ENCODE measurements around the gene C12orf50.

DNA sequence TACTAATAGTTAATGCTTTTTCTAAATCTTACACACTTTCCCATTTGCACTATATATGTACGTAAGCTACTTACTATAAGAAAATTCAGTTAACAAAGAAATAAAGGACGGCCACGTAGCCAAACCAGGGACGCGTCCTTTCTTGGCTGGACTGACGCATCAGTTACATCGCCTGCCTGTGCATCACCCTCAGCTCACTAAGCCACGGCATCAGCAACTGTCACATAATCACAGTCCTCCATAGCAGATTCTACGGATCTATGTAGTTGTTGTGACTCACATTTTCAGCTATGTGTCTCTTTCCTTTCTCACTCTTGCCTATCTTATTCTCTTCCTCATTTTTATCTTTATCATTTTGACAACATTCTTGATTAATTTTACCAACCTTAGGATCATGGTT lies 38.1 kb upstream of the C12orf50 start:
- TF ChIP-seq, protein P1, sequence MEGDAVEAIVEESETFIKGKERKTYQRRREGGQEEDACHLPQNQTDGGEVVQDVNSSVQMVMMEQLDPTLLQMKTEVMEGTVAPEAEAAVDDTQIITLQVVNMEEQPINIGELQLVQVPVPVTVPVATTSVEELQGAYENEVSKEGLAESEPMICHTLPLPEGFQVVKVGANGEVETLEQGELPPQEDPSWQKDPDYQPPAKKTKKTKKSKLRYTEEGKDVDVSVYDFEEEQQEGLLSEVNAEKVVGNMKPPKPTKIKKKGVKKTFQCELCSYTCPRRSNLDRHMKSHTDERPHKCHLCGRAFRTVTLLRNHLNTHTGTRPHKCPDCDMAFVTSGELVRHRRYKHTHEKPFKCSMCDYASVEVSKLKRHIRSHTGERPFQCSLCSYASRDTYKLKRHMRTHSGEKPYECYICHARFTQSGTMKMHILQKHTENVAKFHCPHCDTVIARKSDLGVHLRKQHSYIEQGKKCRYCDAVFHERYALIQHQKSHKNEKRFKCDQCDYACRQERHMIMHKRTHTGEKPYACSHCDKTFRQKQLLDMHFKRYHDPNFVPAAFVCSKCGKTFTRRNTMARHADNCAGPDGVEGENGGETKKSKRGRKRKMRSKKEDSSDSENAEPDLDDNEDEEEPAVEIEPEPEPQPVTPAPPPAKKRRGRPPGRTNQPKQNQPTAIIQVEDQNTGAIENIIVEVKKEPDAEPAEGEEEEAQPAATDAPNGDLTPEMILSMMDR (IDR thresholded peaks at IDR 0.05 in 8 of 11, conservative IDR thresholded peaks at IDR 0.05 in 3 of 11), result no peak
- TF ChIP-seq POLR2A (IDR thresholded peaks at IDR 0.05) (no peak), POLR2AphosphoS5 (IDR thresholded peaks at IDR 0.05) (no peak)

Data from spleen (tissue), 7 donors.